RPMI8226 (cell line): Measurements from ENCODE around the gene ZNF672.

Source experiments
- DNase-seq: peaks from one replicate; pipeline ENCODE4 v3.0.0-alpha.2; 2015

The ZNF672 gene

GRCh38 chr1:248891758-248892157 is 53.7 kb downstream of the ZNF672 start:
- no peak for DNase-seq

GRCh38 chr1:248892590-248892989 is 54.6 kb downstream of the ZNF672 start:
- no peak for DNase-seq

- no peak for DNase-seq
These were observed 56.8 kb downstream of the ZNF672 start for GRCh38 chr1:248894837-248895236.

- DNase-seq: no peak
These were observed 59.7 kb downstream of the ZNF672 start for GRCh38 chr1:248897412-248898337.
